RWPE1 (cell line): ENCODE data around the gene DPP8.
"Not testable (repeated sequence)": the region's sequence is repeated elsewhere in the genome, so short reads cannot be mapped to it uniquely, and the experiment has no call there.

Experiments used
- CTCF ChIA-PET: fragments of 350-600 bp; sonication (Branson Sonifier 250); formaldehyde crosslinking; extraction: SDS; loops from one replicate; lab custom pipeline; 2021; lab: Yijun Ruan, JAX
- POLR2A ChIA-PET: fragments of 400-600 bp; formaldehyde crosslinking; extraction: SDS; loops from one replicate; lab custom pipeline; 2020; ENCODE audit warnings: antibody characterized with exemption; ENCODE audit not compliant: low non-redundant PET; lab: Yijun Ruan, JAX
- DNase-seq: peaks from one replicate; pipeline ENCODE4 v3.0.0; 2012; ENCODE audit warnings: low spot score
- H3K27ac ChIP-seq: fragments of 450-650 bp; 2 replicates; pipeline ENCODE4 v1.5.1; 2017
- TF ChIP-seq, protein P1 (sequence below): fragments of 450-650 bp; conservative IDR thresholded peaks from 2 replicates; pipeline ENCODE4 v1.5.1; 2017; ENCODE audit warnings: low read depth, mild to moderate bottlenecking

Gene DPP8

DNA sequence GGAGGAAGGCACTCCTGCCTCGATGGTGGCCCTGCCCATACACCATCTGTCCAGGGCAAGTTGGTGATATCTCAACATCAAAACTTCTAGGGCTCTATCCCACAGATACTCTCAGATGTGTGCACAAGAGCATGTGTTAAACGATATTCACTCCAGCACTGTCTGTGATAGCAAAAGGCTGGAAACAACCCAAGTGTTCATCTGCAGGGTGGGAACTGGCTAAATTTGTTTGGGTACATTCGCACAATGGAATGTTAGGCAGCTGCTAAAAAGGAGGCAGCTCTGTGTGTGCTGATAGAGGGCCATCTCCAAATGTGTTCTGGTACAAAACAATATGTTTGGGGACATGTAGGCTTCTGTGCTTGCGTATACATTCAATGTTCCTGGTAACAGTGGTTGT is 114.5 kb downstream of the DPP8 start:
- CTCF ChIA-PET: no interaction called here

GRCh38 chr15:65401611-65402240 is 115.8 kb downstream of the DPP8 start:
- no peak for DNase-seq
- H3K27ac ChIP-seq: no peak overlapping the region
- ChIA-PET CTCF (interaction anchor here (0.5 to 1.5 kb wide), 6 partner anchors 12 to 168 kb away, joined by 3 to 5 read pairs (median 4); no protein-coding TSS in a partner anchor), POLR2A (interaction anchor here (0.6 to 0.7 kb wide), 2 partner anchors 30 to 97 kb away, joined by 3 to 7 read pairs; partner anchors contain the start of gene RNU5B-1)
- TF ChIP-seq, protein P1, sequence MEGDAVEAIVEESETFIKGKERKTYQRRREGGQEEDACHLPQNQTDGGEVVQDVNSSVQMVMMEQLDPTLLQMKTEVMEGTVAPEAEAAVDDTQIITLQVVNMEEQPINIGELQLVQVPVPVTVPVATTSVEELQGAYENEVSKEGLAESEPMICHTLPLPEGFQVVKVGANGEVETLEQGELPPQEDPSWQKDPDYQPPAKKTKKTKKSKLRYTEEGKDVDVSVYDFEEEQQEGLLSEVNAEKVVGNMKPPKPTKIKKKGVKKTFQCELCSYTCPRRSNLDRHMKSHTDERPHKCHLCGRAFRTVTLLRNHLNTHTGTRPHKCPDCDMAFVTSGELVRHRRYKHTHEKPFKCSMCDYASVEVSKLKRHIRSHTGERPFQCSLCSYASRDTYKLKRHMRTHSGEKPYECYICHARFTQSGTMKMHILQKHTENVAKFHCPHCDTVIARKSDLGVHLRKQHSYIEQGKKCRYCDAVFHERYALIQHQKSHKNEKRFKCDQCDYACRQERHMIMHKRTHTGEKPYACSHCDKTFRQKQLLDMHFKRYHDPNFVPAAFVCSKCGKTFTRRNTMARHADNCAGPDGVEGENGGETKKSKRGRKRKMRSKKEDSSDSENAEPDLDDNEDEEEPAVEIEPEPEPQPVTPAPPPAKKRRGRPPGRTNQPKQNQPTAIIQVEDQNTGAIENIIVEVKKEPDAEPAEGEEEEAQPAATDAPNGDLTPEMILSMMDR: no peak

More for the DNA sequence above, 114.5 kb downstream of the DPP8 start:
- no peak for DNase-seq
- POLR2A ChIA-PET: no interaction called here
- TF ChIP-seq, protein P1: no peak
- H3K27ac ChIP-seq: no peak overlapping the region

DNA sequence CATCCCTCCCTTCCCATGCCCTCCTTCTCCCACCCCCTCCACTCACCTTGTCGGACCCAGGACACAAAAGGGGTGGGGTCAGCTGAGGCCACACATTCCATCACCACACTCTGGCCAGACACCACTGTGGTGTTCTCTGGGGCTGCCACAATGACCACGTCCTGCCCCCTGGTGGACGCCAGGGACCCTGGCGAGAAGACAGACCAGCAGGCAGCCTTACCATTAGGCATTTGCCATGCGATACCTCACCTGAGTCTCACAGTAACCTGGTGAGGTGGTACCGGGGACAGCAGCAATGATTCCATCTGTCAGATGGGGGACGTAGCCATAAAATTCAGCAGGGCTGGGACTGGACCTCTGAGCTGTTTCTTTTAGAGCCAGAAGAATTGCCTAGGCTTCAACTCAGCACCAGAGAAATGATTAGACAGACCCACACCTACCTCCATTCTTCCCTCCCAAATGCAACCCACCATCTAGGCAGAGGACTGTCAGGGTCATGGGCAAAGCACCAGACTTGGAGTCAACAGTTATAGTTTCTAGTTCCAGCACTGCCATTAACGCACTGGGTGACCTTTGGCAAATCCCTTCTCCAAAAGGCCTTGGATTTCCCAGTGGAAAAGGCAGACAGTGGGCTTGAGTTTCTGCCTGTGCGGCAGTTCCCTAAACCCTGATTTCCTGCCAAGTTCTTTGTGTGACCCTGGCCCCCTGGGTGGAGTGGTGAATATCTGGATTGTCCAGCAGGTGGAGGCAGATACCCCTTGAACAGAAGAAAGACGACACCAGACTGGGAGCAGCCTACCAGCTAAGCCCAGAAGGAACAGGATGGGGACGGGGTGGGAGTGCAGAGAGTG is 116.5 kb downstream of the DPP8 start:
- TF ChIP-seq, protein P1: peak; percentile 76
- DNase-seq: peak; percentile 91
- no peak overlapping the region for H3K27ac ChIP-seq
- POLR2A ChIA-PET: interaction anchor here (0.6 to 0.7 kb wide), 2 partner anchors 31 to 96 kb away, joined by 3 to 7 read pairs; partner anchors contain the start of gene RNU5B-1
- CTCF ChIA-PET: interaction anchor here (0.5 to 1.9 kb wide), 10 partner anchors 10 to 168 kb away, joined by 3 to 7 read pairs (median 4); no protein-coding TSS in a partner anchor

GRCh38 chr15:65399997-65400396 is 117.5 kb downstream of the DPP8 start:
- TF ChIP-seq, protein P1: no peak
- no peak overlapping the region for H3K27ac ChIP-seq
- POLR2A ChIA-PET: no interaction called here
- no peak for DNase-seq
- CTCF ChIA-PET: interaction anchor here (0.7 to 1.9 kb wide), 6 partner anchors 9 to 81 kb away, joined by 3 to 7 read pairs (median 4); no protein-coding TSS in a partner anchor

- TF ChIP-seq, protein P1: no peak
- no peak for DNase-seq
- CTCF ChIA-PET: interaction anchor here (0.6 to 1.9 kb wide), 4 partner anchors 11 to 191 kb away, joined by 3 to 7 read pairs (median 4); no protein-coding TSS in a partner anchor
- POLR2A ChIA-PET: interaction anchor here (0.7 kb wide), 1 partner anchor 1310 kb away, joined by 9 read pairs; no protein-coding TSS in a partner anchor
- H3K27ac ChIP-seq: no peak overlapping the region
These were observed 118.3 kb downstream of the DPP8 start for GRCh38 chr15:65399001-65399706.

DNA sequence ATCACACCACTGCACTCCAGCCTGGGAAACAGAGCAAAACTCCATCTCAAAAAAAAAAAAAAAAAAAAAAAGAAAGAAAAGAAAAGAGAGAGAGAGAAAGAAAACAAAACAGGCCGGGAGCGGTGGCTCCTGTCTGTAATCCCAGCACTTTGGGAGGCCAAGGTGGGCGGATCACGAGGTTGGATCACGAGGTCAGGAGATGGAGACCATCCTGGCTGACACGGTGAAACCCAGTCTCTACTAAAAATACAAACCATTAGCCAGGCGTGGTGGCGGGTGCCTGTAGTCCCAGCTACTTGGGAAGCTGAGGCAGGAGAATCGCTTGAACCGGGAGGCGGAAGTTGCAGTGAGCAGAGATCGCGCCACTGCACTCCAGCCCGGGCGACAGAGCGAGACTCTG is 119.0 kb downstream of the DPP8 start:
- DNase-seq, H3K27ac ChIP-seq: not testable (repeated sequence)
- ChIA-PET CTCF (interaction anchor here (0.6 to 1.0 kb wide), 4 partner anchors 10 to 190 kb away, joined by 3 to 6 read pairs (median 4); no protein-coding TSS in a partner anchor), POLR2A (interaction anchor here (0.7 kb wide), 1 partner anchor 1311 kb away, joined by 9 read pairs; no protein-coding TSS in a partner anchor)
